ENCODE measurements around the gene FAM13C. TPM values are rescaled to one million over a fixed set of nuclear protein-coding genes. Genes with fewer than 3 reads are reported as not detected.

FAM13C gene
- total RNA-seq, 4 donors from 2014 or later: 5.0 to 18.5 (median 9.7) TPM

- 83 to 88% methylated on average over 3 of the region's 3 CpGs for WGBS, 2 donors
- DNase-seq (ENCODE audit: low spot score in 2 of 2): no peak
- no peak overlapping the region for H3K4me3 ChIP-seq (ENCODE audit: low read depth, poor library complexity, severe bottlenecking)
- intact Hi-C loops (cut with DNase I; ENCODE audit: low total_unique reads): loop anchor here (10.0 kb wide), 1 partner anchor 1927 kb away; no protein-coding TSS in a partner anchor
- TF ChIP-seq POLR2A (IDR thresholded peaks at IDR 0.05) (no peak), CTCF (IDR thresholded peaks at IDR 0.05) (no peak)
These were observed 74.6 kb downstream of the FAM13C start for GRCh38 chr10:59287587-59288255.

- TF ChIP-seq POLR2A (IDR thresholded peaks at IDR 0.05) (no peak), CTCF (IDR thresholded peaks at IDR 0.05) (no peak)
- DNase-seq (ENCODE audit: low spot score in 2 of 2): no peak
- 77 to 90% methylated on average over 4 of the region's 4 CpGs for WGBS, 2 donors
- no peak overlapping the region for H3K4me3 ChIP-seq (ENCODE audit: low read depth, poor library complexity, severe bottlenecking)
- intact Hi-C loops (cut with DNase I; ENCODE audit: low total_unique reads): loop anchor here (10.0 kb wide), 1 partner anchor 1929 kb away; no protein-coding TSS in a partner anchor
These were observed 76.5 kb downstream of the FAM13C start for GRCh38 chr10:59285848-59286247.

GRCh38 chr10:59285073-59285472 lies 77.3 kb downstream of the FAM13C start:
- WGBS, 2 donors: 60 to 68% methylated on average over 4 of the region's 4 CpGs
- TF ChIP-seq POLR2A (IDR thresholded peaks at IDR 0.05): no peak
- TF ChIP-seq CTCF (IDR thresholded peaks at IDR 0.05): no peak
- no peak for DNase-seq (ENCODE audit: low spot score in 2 of 2)
- no peak overlapping the region for H3K4me3 ChIP-seq (ENCODE audit: low read depth, poor library complexity, severe bottlenecking)
- intact Hi-C loops (cut with DNase I; ENCODE audit: low total_unique reads): loop anchor here (10.0 kb wide), 1 partner anchor 1930 kb away; no protein-coding TSS in a partner anchor

GRCh38 chr10:59284118-59284975 lies 78.0 kb downstream of the FAM13C start:
- intact Hi-C loops (cut with DNase I; ENCODE audit: low total_unique reads): loop anchor here (10.0 kb wide), 1 partner anchor 1930 kb away; no protein-coding TSS in a partner anchor
- DNase-seq (ENCODE audit: low spot score in 2 of 2): no peak
- no peak for TF ChIP-seq POLR2A (IDR thresholded peaks at IDR 0.05)
- TF ChIP-seq CTCF (IDR thresholded peaks at IDR 0.05): no peak
- WGBS, 2 donors: 60 to 69% methylated on average over 7 of the region's 7 CpGs
- H3K4me3 ChIP-seq (ENCODE audit: low read depth, poor library complexity, severe bottlenecking): no peak overlapping the region

- H3K4me3 ChIP-seq (ENCODE audit: low read depth, poor library complexity, severe bottlenecking): no peak overlapping the region
- no peak for TF ChIP-seq CTCF (IDR thresholded peaks at IDR 0.05)
- WGBS, 2 donors: 21 to 23% methylated on average over 9 of the region's 9 CpGs
- intact Hi-C loops (cut with DNase I; ENCODE audit: low total_unique reads): loop anchor here (10.0 kb wide), 1 partner anchor 1931 kb away; no protein-coding TSS in a partner anchor
- no peak for DNase-seq (ENCODE audit: low spot score in 2 of 2)
These were observed 78.8 kb downstream of the FAM13C start for GRCh38 chr10:59283456-59284091.
